Testis (tissue), 3 donors: ENCODE measurements around the gene TBX18. TPM values are rescaled to one million over a fixed set of nuclear protein-coding genes. Genes with fewer than 3 reads are reported as not detected.

Experiments
- DNase-seq: peaks from one replicate; pipeline ENCODE4 v3.0.0-alpha.2; 2019
- H3K27ac ChIP-seq, 2 donors: fragments of 200-600 bp; sonication (generic); one replicate each; pipeline ENCODE4 v1.5.1; 2019
- H3K27me3 ChIP-seq: fragments of 200-600 bp; sonication (generic); one replicate; pipeline ENCODE4 v1.5.1; 2019
- H3K36me3 ChIP-seq: fragments of 200-600 bp; sonication (generic); one replicate; pipeline ENCODE4 v1.5.1; 2017; ENCODE audit warnings: low read depth; ENCODE audit errors: missing control alignments
- H3K4me1 ChIP-seq: fragments of 200-600 bp; sonication (generic); one replicate; pipeline ENCODE4 v1.5.1; 2019
- H3K4me3 ChIP-seq, 2 donors: fragments of 200-600 bp; sonication (generic); one replicate each; pipeline ENCODE4 v1.5.1; 2017 to 2019
- H3K9me3 ChIP-seq: fragments of 200-600 bp; sonication (generic); one replicate; pipeline ENCODE4 v1.5.1; 2017
- CTCF ChIP-seq, 3 experiments: fragments of 450-650 bp in 2 of 3; fragments of 200-600 bp in 1 of 3; sonication (generic) in 1 of 3; IDR thresholded peaks; one replicate each; pipeline ENCODE4 v1.5.1; 2016 to 2019; ENCODE audit warnings: antibody characterized with exemption in 3 of 3, mild to moderate bottlenecking in 2 of 3, moderate library complexity in 1 of 3
- POLR2A ChIP-seq: fragments of 450-650 bp; IDR thresholded peaks from one replicate; pipeline ENCODE4 v1.6.1; 2017; ENCODE audit warnings: antibody characterized with exemption, mild to moderate bottlenecking, moderate library complexity
- WGBS, 2 donors: methylation state at CpG; one replicate each; pipeline ENCODE4 v1.1.5; 2018; 5-methylcytosine and 5-hydroxymethylcytosine counted together
- intact Hi-C: fragments of 100-400 bp; cut with DNase I; formaldehyde crosslinking; loops from one replicate; pipeline ENCODE4 v1.15.1; 2023; ENCODE audit warnings: low total_unique reads
- polyA plus RNA-seq: library from polyadenylated mRNA; stranded (reverse); fragments of 350-450 nt; fragmentation: Illumina TruSeq; extraction: RNeasy Lipid Tissue Mini Kit (QIAGEN cat#74804); gene quantifications from one replicate; pipeline ENCODE4 v1.2.3, GENCODE V29; 2014; ENCODE audit warnings: low read depth, low replicate concordance; ENCODE audit not compliant: insufficient read depth
- total RNA-seq, 2 donors: library from RNA; depleted of rRNA; stranded (reverse); fragments of >200 nt; gene quantifications; one replicate each; pipeline ENCODE4 v1.2.3, GENCODE V29; 2016

Gene TBX18
- total and polyA plus RNA-seq, 3 donors from 2014 or later = 3.9 to 10.0 (median 4.6) TPM

GRCh38 chr6:84645563-84646266 lies 118.7 kb downstream of the TBX18 start:
- TF ChIP-seq POLR2A = no peak
- TF ChIP-seq CTCF (IDR thresholded peaks at IDR 0.05) = no peak
- Histone ChIP-seq H3K9me3 (no peaks in the 10 kb centered on the region), H3K36me3 (no peaks in the 10 kb centered on the region), H3K4me3 (no peak overlapping the region), H3K4me1 (no peaks in the 10 kb centered on the region), H3K27ac (no peak overlapping the region), H3K27me3 (no peaks in the 10 kb centered on the region)
- 82% methylated on average over 4 of the region's 4 CpGs for WGBS, 2 donors
- DNase-seq = no peak
- intact Hi-C loops = no loop called here

- Histone ChIP-seq H3K36me3 (no peaks in the 10 kb centered on the region), H3K9me3 (no peaks in the 10 kb centered on the region), H3K4me3 (no peak overlapping the region), H3K27me3 (no peaks in the 10 kb centered on the region), H3K27ac (no peak overlapping the region), H3K4me1 (no peaks in the 10 kb centered on the region)
- no peak for DNase-seq
- TF ChIP-seq POLR2A (no peak), CTCF (IDR thresholded peaks at IDR 0.05) (no peak)
- intact Hi-C loops = no loop called here
Measured at GRCh38 chr6:84645000-84645399, 119.4 kb downstream of the TBX18 start.

- 65 to 79% methylated on average over 3 of the region's 3 CpGs for WGBS, 2 donors
- DNase-seq = no peak
- Histone ChIP-seq H3K9me3 (no peaks in the 10 kb centered on the region), H3K27me3 (no peaks in the 10 kb centered on the region), H3K27ac (no peak overlapping the region), H3K4me3 (no peak overlapping the region), H3K36me3 (no peaks in the 10 kb centered on the region), H3K4me1 (no peaks in the 10 kb centered on the region)
- intact Hi-C loops = no loop called here
- TF ChIP-seq CTCF (IDR thresholded peaks at IDR 0.05) (no peak), POLR2A (no peak)
Measured at GRCh38 chr6:84643778-84644177, 120.6 kb downstream of the TBX18 start.

- no peak for DNase-seq
- TF ChIP-seq CTCF (IDR thresholded peaks at IDR 0.05) (no peak), POLR2A (no peak)
- Histone ChIP-seq H3K4me3 (no peak overlapping the region), H3K27me3 (no peaks in the 10 kb centered on the region), H3K27ac (no peak overlapping the region), H3K4me1 (no peaks in the 10 kb centered on the region), H3K36me3 (no peaks in the 10 kb centered on the region), H3K9me3 (no peaks in the 10 kb centered on the region)
- WGBS, 2 donors = 25 to 35% methylated on average over 4 of the region's 4 CpGs
- intact Hi-C loops = no loop called here
Measured at GRCh38 chr6:84641076-84641475, 123.3 kb downstream of the TBX18 start.

- no peak for TF ChIP-seq POLR2A
- TF ChIP-seq CTCF (IDR thresholded peaks at IDR 0.05) = no peak
- Histone ChIP-seq H3K27me3 (no peaks in the 10 kb centered on the region), H3K4me1 (no peaks in the 10 kb centered on the region), H3K36me3 (no peaks in the 10 kb centered on the region), H3K27ac (no peak overlapping the region), H3K9me3 (no peaks in the 10 kb centered on the region), H3K4me3 (no peak overlapping the region)
- intact Hi-C loops = no loop called here
- DNase-seq = no peak
- WGBS, 2 donors = 84 to 94% methylated on average over 3 of the region's 3 CpGs
Measured at GRCh38 chr6:84639396-84639795, 125.0 kb downstream of the TBX18 start.
